Medulla oblongata (tissue), 1 donor: ENCODE results near the gene PSMC2.

ENCODE experiments used
- DNase-seq: peaks from one replicate; pipeline ENCODE4 v3.0.0-alpha.2; 2015; ENCODE audit errors: extremely low spot score

Gene PSMC2

DNA sequence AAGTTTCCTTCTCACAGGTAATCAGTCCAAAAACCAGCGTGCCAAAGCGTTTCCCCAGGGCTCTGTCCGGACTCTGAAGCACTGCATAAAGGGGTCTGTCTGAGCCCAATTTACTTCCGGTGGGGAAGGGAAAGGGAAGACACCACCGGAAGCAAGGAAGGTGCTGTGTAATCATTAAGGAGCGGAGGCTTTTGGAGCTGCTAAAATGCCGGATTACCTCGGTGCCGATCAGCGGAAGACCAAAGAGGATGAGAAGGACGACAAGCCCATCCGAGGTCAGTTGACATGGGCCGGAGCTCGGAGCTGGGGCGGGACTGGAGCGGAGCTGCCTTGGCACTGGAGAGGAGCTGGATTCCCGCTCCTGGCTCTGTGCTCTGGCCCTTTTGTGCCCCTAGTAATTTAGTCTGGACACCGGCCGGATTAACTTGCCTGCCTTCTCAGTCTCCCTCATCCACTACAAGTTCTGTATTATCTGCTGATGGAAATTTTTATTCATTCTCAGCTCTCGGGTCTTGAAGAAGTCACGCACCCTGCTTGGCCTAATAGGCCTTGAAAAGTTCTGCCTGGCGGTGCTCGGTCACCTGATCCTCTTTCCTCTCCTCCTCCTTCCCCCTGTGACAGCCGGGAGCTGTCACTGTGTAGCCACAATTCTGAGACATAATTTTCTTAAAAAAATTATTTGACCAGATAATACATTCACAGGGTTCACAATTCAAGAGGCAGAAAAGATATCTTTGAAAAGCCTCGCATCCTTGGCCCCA is at the start of gene PSMC2:
Gene PSMC2 (plus strand): TSS at position 137 of the 761 bp plus-strand sequence. CDS start 69 bp downstream, at position 206.
- DNase-seq = peak; percentile 94

DNA sequence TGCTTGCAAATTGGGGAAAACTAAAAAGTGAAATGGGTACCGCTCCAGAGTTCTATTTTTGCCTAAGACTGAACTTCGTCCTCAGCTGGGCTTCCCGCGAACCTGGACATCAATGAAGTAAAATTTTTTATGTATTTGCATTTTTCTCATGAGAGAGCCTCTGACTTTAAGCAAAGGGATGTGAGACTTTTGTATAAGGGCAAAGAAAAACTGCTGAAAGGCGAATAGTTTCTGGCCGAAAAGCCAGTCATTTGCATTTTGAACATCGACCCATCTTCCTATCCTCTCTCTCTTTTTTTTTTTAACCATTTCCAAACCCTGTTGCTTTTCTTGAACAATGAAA is 49.6 kb upstream of the PSMC2 start:
- no peak for DNase-seq

DNA sequence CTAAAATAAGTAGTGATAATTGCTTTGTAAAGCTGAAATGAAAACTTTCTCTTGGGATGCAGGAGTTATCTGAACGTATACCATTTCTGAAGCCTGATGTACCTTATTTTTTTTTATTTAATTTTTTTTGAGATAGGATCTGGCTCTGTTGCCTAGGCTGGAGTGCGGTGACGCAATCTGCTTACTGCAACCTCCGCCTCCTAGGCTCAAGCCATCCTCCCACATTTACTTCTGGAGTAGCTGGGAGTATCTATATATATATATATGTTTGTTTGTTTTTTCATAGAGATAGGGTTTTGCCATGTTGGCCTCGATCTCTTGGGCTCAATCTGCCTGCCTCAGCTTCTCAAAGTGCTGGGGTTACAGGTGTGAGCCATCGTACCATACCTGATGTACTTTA is 47.8 kb upstream of the PSMC2 start:
- DNase-seq = no peak

DNA sequence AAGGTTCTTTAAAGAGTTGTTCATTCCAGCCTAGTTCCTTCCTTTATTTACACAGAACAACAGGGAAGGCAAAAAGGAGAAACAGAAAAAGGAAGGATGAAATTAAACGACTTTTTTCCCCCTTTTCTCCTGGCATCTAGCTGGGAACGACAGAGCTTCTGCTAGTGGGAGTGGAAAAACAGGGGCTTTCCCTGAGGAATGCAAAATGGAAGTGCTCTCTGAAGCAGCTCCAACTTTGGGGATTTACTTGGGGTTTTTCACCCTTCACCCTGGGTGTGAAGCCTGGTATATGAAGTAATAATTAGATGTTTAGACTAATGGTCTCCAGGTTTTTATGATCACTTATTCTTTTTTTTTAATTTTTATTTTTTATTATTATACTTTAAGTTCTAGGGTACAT is 46.0 kb upstream of the PSMC2 start:
- no peak for DNase-seq

DNA sequence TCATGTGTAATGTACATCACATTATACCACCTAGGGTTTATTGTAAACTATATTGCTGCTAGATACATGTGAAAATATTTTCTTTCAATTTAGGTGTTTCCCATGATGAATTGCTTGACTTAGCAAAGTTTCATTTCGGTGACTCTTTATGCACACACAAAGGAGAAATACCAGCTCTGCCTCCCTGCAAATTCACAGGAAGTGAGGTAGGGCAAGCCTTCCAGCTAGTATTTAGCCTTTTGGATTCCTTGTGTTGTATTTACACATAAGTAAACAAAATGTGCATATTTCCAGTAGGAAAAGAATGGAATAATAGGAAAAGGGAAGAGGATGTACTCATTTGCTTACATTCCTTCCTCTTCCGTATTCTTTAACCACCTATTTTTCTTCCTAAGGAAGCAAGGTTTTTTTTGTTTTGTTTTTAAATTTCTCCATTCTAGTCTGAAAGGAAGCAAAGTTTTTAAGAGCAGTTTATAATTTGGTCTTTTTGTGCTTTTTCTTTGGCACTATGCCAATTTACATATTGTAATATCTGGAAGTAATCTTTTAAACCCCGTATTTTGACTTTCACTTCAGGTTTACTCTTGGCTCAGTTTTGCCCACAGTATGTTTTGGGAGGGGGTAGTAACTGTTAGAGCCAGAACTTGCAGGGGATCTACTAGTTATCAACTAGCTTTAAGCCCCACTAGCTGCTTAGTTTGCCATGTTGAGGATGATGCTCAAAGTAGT is 39.8 kb upstream of the PSMC2 start:
- no peak for DNase-seq

DNA sequence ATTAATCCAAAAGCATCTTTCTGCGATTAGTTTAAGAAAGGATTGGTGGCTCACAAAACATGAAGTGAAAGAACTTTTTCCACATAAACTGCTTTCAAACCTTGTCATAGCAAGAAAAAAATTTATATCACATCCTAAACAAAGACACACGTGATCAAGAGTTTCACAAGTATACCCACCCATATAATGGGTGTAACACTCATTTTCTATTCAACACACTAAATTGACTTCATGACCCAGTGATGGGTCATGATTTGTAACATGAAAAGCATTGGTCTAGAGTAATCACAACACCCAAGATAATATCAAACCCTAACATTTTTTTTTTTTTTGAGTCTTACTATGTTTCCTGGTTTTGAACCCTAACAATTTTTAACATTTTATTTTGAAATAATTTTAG is 32.6 kb upstream of the PSMC2 start:
- DNase-seq = no peak

DNA sequence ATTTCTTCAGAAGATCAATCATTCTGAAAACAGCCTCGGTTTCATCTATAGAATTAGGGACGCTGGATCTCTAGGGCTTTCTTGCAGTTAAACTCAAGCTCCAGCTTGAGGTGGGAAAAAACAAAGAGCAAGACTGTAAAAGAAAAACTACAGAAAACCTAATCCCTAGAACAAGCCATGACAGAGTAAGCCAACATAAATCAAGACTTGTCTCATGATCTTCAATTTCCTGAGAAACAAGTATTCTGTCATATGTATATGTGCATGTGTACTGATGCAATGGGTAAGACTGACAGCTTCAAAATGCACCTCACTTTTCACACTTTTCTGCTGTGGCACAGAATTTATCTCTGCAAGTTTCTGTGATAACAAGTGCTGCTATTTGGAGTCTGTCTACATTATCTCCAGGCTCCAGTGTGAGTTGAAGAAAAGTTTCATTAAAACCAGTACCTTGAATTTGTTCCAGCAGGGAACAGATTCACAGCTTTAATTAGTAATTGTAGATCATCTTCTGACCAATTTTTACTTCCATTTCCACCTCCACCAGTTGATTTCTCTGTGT is 31.0 kb upstream of the PSMC2 start:
- no peak for DNase-seq

DNA sequence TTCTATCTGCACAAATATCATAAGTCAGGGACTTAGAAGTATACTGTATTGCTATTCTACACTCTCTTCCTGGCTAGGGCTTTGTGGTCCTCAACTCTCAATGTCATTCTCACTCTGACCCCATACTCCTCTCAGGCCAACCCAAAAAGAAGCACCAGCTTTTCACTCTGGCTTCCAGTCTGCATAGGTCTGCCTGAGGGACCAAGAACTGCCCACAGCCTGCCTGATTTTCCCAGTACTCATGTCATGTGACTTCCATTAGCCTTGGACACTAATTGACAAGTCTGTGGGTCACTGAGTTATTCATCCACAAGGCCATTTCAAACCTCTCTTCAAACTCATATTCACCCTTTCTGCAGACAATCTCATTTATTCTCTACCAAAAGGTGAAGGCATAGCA is 30.4 kb upstream of the PSMC2 start:
- no peak for DNase-seq

DNA sequence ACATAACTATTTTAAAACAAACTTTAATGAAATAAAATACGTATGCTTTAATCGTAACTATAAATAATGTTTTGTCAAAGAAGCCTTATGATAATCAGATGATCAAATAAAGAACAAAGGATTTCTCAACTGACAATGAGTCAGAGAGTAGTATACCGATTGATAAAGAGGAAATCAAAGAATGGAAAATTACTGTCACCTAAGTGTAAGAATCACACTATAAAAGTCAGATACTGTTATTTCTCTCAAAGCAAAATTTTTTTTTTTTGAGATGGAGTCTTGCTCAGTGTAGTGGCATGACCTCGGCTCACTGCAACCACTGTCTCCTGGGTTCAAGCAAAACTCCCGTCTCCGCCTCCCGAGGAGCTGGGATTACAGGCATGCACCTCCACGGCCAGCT is 21.7 kb upstream of the PSMC2 start:
- DNase-seq = no peak

DNA sequence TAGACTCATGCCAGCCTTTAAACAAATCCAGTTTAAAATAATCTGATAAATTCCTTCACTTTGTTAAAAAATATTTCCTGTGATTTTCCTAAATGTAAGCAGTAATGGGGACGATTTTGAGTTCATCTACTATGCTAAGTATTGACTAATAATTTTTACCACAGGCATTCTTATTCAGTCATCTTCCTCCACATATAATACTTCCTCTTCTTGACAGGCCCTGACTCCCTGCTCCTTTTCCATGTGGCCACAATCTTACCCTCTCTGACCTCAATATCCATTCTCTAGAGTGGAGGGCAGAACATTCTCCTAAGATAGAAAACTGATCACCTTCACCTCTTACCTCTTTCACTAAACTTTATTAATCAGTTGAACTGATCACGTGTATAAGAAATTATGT is 10.7 kb upstream of the PSMC2 start:
- DNase-seq = no peak

DNA sequence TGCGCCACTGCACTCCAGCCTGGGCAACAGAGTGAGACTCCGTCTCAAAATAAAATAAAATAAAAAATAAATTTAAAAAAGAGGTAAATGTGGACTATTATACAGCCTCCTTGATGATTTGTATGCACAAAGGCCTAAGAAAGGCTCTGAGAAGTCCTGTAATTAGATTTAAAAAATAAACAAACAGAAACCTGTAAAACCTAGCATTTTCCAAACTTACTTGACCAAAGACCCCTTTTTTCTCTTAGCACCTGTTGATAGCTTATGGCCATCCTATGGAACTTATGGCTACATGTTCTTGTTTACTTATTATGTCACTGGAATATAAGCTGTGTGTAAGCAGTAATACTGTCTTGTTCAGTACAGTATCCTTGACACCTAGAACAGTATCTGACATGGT is 8.6 kb upstream of the PSMC2 start:
- no peak for DNase-seq

DNA sequence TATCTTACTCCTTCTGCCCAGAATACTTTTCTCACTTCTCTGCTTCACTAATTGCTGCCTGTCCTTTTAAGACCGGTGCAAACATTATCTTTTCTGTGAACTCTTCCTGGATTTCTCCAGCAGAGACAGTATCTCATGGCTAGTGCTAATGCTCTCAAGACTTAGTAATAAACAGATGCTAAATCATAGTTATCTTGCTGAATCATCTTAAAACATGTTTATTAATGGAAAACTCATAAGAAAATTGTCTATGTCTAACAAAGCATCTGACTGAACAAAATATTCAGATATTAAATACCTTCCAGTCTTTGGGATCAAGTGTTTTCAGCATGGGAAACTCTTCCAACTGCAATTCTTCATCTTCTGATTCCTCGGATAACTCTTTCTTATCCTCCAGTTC is 6.0 kb upstream of the PSMC2 start:
- DNase-seq = no peak

DNA sequence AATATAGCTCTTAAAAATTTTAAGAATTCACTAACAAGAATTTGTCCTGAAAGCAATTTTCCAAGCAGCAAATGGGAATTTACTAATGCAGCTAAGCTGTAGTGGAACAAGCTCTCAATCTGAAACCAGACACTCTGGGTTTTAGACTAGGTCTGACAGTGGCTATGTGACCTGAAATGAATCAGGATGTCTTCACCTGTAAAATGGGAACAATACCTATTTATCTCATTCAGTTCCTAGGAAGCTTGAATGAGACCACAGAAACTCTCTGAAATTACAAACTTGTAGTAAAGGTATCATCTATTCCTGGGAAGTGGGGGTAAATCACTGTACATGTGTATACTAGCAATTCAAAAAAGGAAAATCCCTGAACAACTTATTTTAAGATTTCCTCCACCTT is 4.1 kb upstream of the PSMC2 start:
- DNase-seq = no peak

DNA sequence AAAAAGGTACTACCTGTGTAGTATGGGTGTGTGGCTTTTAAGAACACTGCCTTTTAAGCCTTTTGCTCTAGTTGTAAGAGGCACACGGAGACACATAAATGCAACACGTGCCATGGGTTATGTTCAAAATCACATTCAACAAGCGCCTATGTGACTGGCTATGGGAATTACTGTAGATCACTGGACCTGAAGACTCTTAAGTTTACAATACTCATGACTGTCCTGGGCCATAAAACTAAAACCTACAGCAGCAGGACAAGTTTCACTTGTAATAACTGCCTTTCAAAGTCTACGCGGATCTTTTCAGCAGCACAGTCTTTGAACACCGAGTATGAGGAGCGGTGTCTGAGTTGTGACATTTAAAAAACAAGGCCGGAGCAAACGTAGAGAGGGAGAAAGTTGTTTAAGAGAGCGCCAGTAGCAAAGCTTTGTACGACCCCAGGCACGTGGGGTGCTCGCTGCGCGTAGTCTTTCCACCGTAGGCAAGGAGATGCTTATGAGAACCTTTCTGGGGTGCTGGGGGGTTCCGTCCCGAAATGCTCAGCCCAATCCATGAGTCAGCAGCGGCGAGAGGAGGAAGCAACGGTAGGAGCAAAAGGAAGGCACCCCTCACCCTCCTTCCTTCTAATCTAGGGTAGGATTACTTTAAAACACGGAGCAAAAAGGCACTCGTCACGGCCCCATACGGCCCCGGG is 3.5 kb upstream of the PSMC2 start:
- DNase-seq = peak; percentile 14

DNA sequence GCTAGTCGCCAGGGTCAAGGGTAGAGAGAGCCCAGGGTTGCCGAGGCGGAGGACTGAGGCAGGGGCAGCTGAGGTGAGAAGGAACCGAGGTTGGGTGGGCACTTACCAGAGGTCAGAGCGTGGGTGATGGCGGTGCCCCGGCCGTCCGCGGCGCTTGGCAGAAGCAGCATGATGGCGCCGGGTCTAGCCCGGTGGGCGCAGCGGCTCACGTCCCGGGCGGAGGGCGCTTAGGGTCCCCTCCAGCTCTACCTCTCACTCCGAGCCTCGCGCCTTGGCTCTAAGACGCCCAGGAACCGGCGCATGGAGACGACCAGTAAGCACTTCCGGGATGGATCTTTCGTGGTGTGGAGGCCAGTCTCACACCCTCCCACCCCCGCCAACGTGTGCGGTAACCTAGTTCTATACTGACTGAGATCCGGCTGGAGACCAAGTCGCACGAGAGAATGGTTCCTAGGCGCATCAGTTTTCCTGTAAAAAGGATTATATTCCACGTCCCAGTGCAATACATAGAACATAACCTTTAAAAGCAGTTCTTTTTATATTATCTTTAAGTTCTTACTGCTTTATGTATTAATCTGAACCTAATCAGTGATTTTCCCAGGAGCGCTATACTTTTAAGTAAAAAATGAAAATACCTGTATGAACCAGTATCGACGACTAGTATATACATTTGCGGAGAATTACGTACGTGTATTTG is 2.8 kb upstream of the PSMC2 start, which contains the start of gene DNAJC2:
Gene DNAJC2 (minus strand): TSS at position 315 of the 697 bp plus-strand sequence. CDS start 145 bp downstream, at position 170.
- peak; percentile 95 for DNase-seq

DNA sequence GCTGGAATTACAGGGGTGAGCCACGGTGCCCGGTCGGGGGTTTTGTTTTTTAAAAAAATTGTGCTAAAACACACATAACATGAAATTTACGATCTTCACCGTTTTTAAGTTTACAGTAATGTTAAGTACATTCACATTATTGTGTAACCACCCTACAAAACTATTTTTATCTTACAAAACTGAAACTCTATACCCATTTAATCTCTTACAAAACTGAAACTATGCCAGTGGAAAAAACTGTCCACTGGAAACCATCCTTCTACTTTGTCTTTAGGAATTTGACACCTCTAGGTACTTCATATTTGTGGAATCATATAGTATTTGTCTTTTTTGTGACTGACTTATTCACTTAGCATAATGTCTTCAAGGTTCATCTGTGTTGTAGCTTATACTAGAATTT is 1.0 kb upstream of the PSMC2 start:
- DNase-seq = no peak

DNA sequence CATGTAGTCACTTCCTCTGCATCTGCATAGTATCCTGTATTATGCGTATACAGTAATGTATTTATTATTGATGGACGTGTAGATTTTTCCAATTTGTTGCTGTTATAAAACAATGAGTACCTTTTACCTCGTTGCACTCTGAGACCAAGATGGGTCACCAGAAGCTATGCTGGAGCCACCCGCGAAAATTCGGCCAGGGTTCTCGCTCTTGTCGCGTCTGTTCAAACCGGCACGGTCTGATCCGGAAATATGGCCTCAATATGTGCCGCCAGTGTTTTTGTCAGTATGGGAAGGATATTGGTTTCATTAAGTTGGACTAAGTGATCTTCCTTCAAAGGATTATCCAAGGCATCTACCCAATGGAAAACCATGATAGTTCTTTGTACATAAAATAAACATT is 1.0 kb downstream of the PSMC2 start:
- DNase-seq = no peak

DNA sequence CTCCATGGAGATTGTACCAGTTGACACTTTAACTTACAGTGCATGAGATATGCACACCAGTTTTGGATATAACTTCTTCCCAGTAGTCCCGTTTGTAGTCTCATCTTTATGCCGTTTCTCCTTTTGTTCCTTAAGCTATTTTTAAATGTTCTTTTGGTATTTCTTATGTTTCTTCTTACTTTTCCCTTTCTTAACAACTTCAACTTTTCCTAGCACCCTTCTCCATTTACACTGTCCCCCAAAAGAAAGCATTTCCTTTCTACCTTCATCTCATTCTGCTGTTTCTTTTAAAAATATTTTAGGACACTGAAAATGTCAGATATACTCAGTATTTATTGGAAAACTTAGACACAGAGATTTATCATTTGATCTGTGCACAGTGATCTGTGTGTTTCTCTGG is 1.5 kb downstream of the PSMC2 start:
- no peak for DNase-seq

DNA sequence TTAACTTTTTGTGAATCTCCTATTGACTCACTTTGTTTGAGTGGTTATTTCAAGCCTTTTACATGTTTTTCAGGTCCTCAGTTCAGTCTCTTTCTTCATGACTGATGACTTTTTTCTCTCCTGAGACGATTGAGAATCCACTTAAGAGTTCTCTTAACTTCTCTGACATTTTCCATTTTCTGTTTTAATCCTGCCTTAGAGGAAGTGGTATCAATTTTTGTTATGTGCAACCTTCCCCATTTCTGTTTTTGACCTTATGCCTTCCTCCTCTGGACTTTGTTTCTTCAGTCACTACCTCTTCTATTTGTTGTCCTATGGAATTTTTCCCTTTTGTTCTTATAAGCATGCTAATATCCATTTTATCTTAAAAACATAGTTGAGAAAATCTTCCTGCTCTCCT is 2.4 kb downstream of the PSMC2 start:
- DNase-seq = no peak

DNA sequence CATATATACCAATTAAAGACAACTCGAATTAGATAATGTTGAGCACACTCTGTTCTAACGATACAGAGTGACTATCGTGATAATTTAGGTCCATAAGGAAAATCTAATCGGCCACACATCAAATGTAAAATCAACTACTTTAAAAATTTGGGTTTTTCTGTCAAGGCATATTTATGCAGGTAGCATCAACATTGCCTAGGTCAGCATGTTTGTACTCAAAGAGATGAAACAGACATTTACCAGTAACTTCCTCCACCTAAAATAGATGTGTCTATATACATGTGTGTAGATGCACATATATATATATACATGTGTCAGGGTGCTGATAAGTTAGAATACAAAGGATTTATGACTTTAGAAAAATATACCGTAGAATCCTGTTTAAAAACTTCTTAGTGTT is 22.0 kb downstream of the PSMC2 start:
- DNase-seq = no peak

DNA sequence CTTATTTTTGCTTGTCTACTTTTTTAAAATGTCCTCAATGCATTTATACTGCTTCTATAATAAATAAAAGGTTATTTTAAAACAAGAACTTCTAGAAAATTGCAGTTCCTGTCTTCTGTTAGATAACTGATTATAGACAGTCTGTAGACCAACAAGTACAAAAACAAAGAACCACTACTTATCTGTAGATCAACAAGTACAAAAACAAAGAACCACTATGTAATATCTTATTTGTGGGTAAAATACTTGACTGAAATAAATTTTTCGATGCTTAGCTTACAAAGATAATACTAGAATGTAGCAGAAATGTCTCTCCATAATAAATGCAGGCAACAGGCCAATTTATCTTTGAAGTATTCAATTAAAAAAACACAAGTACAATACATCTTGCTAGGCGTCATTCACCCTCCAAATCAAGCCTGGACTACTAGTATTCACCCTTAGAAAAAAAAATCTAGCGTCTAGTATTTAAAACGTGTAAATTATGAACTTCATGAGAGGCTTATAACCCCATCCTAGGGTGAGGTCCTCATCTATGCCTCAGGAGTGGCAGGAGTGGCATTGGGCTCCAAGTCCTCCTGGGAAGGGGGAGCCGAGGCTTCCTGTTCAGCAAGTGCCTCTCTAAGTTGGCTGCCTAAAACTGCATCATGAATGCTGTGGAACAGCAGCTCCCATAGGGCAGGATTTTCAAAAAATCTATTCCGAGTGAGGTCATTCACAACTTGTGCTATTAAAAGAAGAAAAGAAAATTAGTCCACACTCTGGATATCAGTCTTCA is 26.6 kb downstream of the PSMC2 start:
- no peak for DNase-seq
